Endothelial cell (in vitro differentiated cells): ENCODE results near the gene ARMC9. TPM values are rescaled to one million over a fixed set of nuclear protein-coding genes. Genes with fewer than 3 reads are reported as not detected.

ENCODE experiments used
- DNase-seq: peaks from one replicate; pipeline ENCODE4 v3.0.0; 2021; ENCODE audit warnings: low spot score
- H3K27ac Mint-ChIP-seq: one replicate; pipeline ENCODE4 v1.8.0; 2021; ENCODE audit warnings: mixed read lengths, inconsistent platforms; ENCODE audit not compliant: unreplicated experiment
- H3K27me3 Mint-ChIP-seq: one replicate; pipeline ENCODE4 v1.8.0; 2021; ENCODE audit warnings: mild to moderate bottlenecking, moderate library complexity, mixed read lengths, inconsistent platforms; ENCODE audit not compliant: unreplicated experiment
- H3K36me3 Mint-ChIP-seq: one replicate; pipeline ENCODE4 v1.8.0; 2021; ENCODE audit warnings: mild to moderate bottlenecking, low read depth, mixed read lengths, inconsistent platforms; ENCODE audit not compliant: unreplicated experiment
- H3K4me1 Mint-ChIP-seq: one replicate; pipeline ENCODE4 v1.8.0; 2021; ENCODE audit warnings: mild to moderate bottlenecking, mixed read lengths, inconsistent platforms; ENCODE audit not compliant: unreplicated experiment
- H3K4me3 Mint-ChIP-seq: one replicate; pipeline ENCODE4 v1.8.0; 2021; ENCODE audit warnings: mild to moderate bottlenecking, mixed read lengths, inconsistent platforms; ENCODE audit not compliant: unreplicated experiment
- H3K9me3 Mint-ChIP-seq: one replicate; pipeline ENCODE4 v1.8.0; 2021; ENCODE audit warnings: mixed read lengths, inconsistent platforms; ENCODE audit not compliant: unreplicated experiment
- CTCF ChIP-seq: fragments of 200-600 bp; sonication (generic); IDR thresholded peaks from one replicate; pipeline ENCODE4 v1.5.0; 2021; ENCODE audit warnings: antibody characterized with exemption; ENCODE audit not compliant: unreplicated experiment
- total RNA-seq: library from RNA; stranded (reverse); fragmentation: NEBNext Ultra II Directional; extraction: Animal tissue kit (Norgen Biotek cat#: 25700); gene quantifications from one replicate; pipeline ENCODE4 v1.2.1, GENCODE V29; 2021; ENCODE audit not compliant: unreplicated experiment

ARMC9 gene
- total RNA-seq, 1 donor from 2014 or later, result 18.3 TPM

DNA sequence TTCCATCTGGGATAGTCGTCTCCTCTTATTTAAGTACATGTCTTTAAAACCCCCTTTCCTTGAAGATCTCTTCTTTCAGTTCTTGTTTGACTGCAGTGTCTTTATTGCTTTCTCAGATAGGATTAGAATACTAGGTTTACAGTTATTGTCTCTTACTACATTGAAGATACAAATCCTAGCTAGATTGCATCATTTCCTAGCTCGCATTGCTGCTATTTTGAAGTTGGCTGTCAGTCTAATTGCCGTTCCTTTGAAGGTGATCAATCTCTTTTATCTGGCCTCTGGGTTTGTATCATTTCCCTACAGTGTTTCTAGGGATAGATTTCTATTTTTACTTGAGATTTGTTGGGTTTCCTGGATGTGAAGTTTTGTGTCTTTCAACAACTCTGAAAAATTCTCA is 20.9 kb downstream of the ARMC9 start:
- no peak for DNase-seq
- Mint-ChIP-seq H3K27ac (no peak overlapping the region), H3K27me3 (peaks cover 4% of the 10 kb centered on the region), H3K9me3 (no peaks in the 10 kb centered on the region), H3K4me1 (no peaks in the 10 kb centered on the region), H3K36me3 (peaks cover 34% of the 10 kb centered on the region), H3K4me3 (no peak overlapping the region)
- no peak for TF ChIP-seq CTCF

GRCh38 chr2:231221761-231222160 is 23.3 kb downstream of the ARMC9 start:
- H3K27me3 Mint-ChIP-seq, result no peaks in the 10 kb centered on the region

GRCh38 chr2:231222318-231223000 is 24.0 kb downstream of the ARMC9 start:
- no peaks in the 10 kb centered on the region for H3K9me3 Mint-ChIP-seq
- H3K27ac Mint-ChIP-seq, result no peak overlapping the region
- no peak for DNase-seq
- no peaks in the 10 kb centered on the region for H3K4me1 Mint-ChIP-seq
- no peak overlapping the region for H3K4me3 Mint-ChIP-seq
- peaks cover 19% of the 10 kb centered on the region for H3K36me3 Mint-ChIP-seq
- H3K27me3 Mint-ChIP-seq, result no peaks in the 10 kb centered on the region
- TF ChIP-seq CTCF, result no peak

More at GRCh38 chr2:231221761-231222160, 23.3 kb downstream of the ARMC9 start:
- no peak overlapping the region for H3K27ac Mint-ChIP-seq
- no peaks in the 10 kb centered on the region for H3K9me3 Mint-ChIP-seq
- no peak for DNase-seq
- TF ChIP-seq CTCF, result no peak
- no peak overlapping the region for H3K4me3 Mint-ChIP-seq
- no peaks in the 10 kb centered on the region for H3K4me1 Mint-ChIP-seq
- H3K36me3 Mint-ChIP-seq, result peaks cover 22% of the 10 kb centered on the region

- Mint-ChIP-seq H3K27ac (no peak overlapping the region), H3K27me3 (no peaks in the 10 kb centered on the region), H3K9me3 (no peaks in the 10 kb centered on the region), H3K36me3 (peaks cover 17% of the 10 kb centered on the region), H3K4me1 (no peaks in the 10 kb centered on the region), H3K4me3 (no peak overlapping the region)
- TF ChIP-seq CTCF, result no peak
- DNase-seq, result no peak
Observed at GRCh38 chr2:231223001-231223375, 24.6 kb downstream of the ARMC9 start.

- no peak for DNase-seq
- Mint-ChIP-seq H3K27ac (no peak overlapping the region), H3K9me3 (no peaks in the 10 kb centered on the region), H3K27me3 (no peaks in the 10 kb centered on the region), H3K4me3 (no peak overlapping the region), H3K36me3 (peaks cover 16% of the 10 kb centered on the region), H3K4me1 (no peaks in the 10 kb centered on the region)
- no peak for TF ChIP-seq CTCF
Observed at GRCh38 chr2:231223458-231223976, 25.1 kb downstream of the ARMC9 start.
